GM19452 (cell line): Measurements from ENCODE around the gene VAT1L.

Source experiments
- ATAC-seq: cut with Tn5 transposase; IDR thresholded peaks from one replicate; pipeline ENCODE4 v1.9.1; 2021; ENCODE audit not compliant: unreplicated experiment

VAT1L gene

DNA sequence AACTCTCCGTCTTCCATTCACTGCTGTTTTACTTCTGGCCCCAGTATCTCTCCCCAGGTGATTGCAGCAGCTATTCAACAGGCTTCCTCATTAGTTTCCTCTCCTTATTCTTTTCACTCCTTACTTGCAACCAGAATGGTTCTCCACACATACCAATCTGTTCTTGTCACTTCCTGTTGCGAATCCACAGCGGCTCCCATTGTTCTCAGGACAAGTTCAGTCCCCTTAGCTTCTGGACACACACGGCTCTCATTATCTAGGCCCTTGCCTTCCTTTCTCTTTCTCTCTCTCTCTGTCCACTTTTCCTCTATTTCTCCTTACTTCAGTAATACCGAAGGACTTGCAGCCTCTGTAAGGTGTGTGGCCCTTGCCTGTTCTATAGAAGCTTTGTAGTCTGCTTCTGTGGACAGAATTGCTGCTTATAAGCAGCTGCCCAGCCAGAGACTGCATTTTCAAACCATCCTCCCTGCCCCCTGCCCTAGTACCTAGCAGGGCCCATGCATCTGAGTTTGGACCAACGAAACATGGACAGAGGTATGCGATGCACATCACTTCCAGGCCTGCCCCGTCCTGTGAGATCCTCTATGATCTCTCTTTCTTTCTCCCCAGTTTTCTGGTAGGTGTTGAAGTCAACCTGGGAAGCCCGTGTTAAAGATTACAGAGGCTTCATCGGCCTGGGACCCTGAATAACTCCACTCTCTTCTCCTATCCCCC, 45.7 kb downstream of the VAT1L start:
- ATAC-seq: no peak

- ATAC-seq: no peak
These were observed 46.5 kb downstream of the VAT1L start for GRCh38 chr16:77834635-77835540.

DNA sequence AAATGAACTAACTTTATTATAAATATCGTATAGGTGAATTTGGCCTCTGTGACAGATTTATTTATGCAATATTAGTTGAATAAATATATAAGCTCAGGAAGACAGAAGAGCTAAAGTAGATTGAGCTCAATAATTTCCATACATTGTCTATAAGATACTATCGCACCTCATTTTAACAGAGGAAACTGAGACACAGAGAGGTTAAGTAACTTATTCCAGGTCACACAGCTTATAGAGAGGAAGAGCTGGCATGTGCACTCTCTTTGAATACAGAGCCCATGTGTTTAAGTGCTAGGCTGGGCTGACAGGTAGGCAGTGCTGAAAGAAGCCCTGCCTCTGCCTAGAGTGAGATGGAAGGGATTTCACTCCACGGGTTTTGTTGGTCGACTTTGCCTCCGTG, 48.4 kb downstream of the VAT1L start:
- ATAC-seq: no peak

- no peak for ATAC-seq
These were observed 50.4 kb downstream of the VAT1L start for GRCh38 chr16:77838597-77839255.

DNA sequence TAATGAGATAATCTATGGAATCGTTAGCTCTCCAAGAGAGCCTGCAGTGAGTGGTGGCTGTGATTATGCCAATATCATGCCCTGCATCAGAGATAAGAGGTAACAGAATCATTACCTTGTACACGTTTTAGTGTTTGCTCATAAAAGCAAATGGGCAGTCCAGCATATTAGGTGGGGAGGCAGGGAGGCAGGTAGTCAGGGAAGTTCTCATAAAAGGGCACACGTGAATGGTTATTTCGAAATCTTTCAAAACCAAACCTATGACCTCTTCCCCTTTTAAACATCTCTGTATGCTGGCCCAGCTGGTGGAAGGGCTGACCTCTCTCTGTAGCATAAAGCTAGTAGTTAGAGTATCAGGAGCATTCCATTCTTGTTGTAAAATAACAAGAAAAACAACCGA, 51.7 kb downstream of the VAT1L start:
- ATAC-seq: no peak

GRCh38 chr16:77840673-77841501, 52.5 kb downstream of the VAT1L start:
- ATAC-seq: no peak

DNA sequence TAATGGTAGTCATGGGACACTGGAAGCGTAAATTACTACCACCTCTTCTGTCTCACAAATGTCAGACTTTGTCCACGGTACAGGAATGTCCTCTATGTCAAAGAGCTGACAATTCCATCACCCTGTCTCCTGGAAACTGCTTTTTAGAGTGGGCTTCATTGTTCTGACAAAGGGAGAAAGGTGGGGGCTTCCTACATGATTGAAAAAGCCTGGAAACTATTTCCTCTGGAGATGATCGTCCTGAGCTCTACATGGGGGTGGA, 53.1 kb downstream of the VAT1L start:
- no peak for ATAC-seq

GRCh38 chr16:77842468-77842867, 54.1 kb downstream of the VAT1L start:
- no peak for ATAC-seq

- no peak for ATAC-seq
These were observed 55.0 kb downstream of the VAT1L start for GRCh38 chr16:77843405-77843804.

DNA sequence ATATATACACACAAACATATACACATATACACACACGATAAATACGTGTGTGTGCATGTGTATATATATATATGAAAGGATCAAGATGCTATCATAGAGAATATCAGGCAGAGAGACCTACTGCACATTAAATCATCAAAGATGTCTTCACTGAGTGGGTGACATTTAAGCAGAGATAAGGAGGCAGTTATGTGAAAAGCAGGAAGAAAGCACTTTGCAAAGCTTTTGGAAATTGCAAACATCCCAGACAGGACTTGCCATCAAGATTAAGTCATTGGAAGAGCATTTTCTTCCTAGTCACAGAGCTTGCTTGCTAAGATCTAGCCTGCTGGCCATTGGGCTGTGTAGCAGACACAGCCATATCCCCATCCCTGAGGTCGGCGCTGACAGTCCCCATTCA, 56.4 kb downstream of the VAT1L start:
- no peak for ATAC-seq

DNA sequence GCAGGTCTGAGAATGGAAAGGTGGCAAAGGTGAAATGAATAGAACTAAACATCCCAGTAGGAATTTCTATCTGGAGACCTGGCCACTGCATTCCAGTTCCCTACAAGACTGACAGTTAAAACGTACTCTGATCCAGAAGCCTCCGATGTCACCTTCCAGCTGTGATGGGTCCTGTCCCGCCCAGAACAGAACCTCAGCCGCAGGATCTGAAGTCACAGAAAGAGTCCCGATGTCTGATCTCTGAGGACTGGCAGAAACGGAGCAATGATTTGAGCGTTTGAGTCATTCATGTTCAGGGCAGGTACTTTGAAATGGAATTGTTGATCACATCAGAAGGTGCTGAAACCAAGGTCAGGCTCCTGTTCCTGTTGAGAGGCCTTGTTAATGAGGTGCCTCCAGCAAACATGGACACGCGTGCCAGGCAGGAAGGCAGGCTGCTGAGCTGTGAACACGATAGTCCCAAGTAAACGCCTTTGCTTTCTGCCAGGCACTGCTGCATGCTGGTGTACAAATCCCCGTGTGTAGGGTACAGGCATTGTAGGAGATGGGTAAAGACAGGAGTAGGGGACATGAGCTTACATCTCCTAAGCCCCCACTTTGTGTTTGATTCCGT, 61.4 kb downstream of the VAT1L start:
- ATAC-seq: no peak

DNA sequence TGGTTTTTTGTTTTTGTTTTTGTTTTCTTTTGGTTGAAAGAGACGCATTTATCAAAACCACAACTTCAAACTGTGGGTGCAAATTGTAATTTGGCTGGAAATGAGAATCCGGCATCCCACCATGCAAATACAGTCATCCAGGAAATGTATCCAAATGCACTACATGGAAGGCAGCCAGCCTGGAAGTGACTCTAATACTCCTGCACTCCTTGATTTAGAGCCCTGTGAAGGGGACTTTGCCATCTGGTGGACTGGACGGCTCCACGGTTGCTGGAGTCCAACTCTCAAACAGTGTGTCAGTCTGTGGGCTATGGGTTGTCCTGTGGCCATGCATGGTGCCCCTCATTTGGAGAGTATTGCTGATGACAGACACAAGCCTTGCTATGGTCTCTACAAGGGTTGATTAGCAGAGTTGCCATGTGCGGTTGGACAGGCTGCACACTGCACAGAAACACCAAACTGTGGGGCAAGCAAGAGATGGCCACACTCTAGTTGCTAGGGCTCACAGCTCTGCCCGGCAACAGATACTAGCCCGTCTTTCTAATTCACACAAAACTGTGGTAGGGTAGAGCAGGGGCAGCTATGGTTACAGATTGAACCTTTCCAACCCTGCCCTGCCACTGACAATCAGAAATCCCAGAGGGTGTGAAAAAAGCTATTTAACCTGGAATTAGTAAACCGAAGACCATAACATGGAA, 62.4 kb downstream of the VAT1L start:
- ATAC-seq: no peak

GRCh38 chr16:77853161-77853560, 64.8 kb downstream of the VAT1L start:
- no peak for ATAC-seq

GRCh38 chr16:77856438-77857160, 68.2 kb downstream of the VAT1L start:
- ATAC-seq: no peak

DNA sequence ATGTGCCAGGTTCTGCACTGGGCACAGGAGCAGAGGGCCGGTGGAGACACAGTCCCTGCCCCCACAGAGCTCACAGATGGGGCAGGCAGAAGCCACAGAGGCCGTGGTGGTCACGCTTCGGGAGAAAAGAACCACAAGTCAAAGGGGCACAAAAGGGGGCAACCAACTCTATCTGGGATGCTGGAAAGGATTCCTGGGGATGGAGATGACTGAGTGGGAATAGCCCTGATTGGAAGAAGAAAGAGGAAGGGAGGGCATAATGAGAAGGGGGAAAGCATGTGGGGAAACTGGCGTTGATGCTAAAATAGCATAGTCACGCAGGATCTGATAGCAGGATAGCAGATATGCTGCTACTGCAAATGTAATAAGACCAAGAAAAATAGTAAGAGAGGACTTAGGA, 69.7 kb downstream of the VAT1L start:
- no peak for ATAC-seq

- no peak for ATAC-seq
These were observed 71.3 kb downstream of the VAT1L start for GRCh38 chr16:77859493-77860232.

GRCh38 chr16:77860953-77861352, 72.6 kb downstream of the VAT1L start:
- no peak for ATAC-seq

DNA sequence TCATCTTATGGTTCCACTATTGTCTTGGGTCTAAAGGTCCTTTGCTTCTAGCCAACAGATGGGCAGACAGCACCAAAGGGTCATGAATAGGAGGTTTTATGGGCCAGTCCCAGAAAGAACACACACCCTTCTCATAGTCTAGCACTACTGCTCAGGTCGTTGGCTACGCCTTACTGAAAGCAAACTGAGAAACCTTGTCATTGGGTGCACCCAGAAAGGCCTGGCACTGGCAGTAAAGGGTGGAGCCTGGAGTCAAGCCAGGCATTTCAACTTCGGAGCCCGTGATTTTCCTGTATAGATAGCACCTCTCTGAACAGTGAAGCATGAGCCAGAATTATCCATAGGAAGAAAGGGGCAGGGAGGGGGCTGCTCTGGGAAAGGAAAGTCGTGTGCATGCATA, 74.9 kb downstream of the VAT1L start:
- ATAC-seq: no peak

DNA sequence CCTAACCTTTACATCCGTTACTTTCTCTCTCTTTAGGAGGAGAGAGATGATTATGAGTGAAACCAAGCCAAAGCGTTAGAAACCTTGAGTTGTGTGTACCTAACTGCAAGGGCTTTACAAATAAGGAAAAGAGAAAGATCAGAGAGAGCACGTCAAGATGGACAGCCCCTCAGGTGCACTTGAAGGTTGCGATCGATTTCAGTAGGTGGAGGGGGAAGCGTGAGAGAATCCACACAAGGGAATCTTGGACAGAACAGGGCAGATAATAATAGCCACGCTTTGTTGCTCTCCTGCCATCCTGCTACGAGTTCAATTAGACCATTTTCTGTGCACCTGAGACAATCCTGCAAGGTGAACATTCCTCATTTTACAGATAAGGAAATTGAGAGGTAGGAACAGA, 78.4 kb downstream of the VAT1L start:
- ATAC-seq: no peak
